Adrenal gland (tissue), 5 donors: ENCODE data around the gene HIPK4.

Experiments
- CTCF ChIP-seq, 6 experiments: fragments of 450-650 bp in 4 of 6; fragments of 200-600 bp in 2 of 6; sonication (generic) in 1 of 6; IDR thresholded peaks; 1 replicate in 5 of 6; 2 replicates in 1 of 6; pipeline versions ENCODE4 v1.5.1 to v1.8.0; 2016 to 2021; ENCODE audit warnings: antibody characterized with exemption in 6 of 6, mild to moderate bottlenecking in 2 of 6, moderate library complexity in 1 of 6
- POLR2A ChIP-seq, 2 donors: fragments of 450-650 bp; IDR thresholded peaks; one replicate each; pipeline ENCODE4 v1.6.1; 2017; ENCODE audit warnings: antibody characterized with exemption in 2 of 2, mild to moderate bottlenecking in 2 of 2, moderate library complexity in 1 of 2
- donor health status: DM: no; HTN: no; CAD: no.

DNA sequence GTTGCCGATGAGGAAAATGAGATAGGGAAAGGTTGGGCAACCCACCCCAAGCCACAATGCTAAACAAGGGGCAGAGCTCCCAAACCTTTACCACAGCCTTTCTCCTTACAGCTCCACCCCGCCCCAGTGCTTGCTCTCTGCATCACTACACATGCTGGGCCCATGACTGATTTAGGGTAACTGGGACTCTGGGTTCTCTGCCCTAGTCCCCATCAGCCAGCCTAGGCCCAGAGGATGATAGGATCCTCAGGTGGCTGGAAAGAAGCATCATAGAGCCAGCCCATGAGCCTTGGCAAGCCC is 53.4 kb downstream of the HIPK4 start:
- TF ChIP-seq CTCF (IDR thresholded peaks at IDR 0.05) (no peak), POLR2A (IDR thresholded peaks at IDR 0.05) (no peak)
